ENCODE measurements around the gene DCDC2B.
"Not testable (repeated sequence)": the region's sequence is repeated elsewhere in the genome, so short reads cannot be mapped to it uniquely, and the experiment has no call there.

DCDC2B gene
- total RNA-seq = 0.75 reads per million

GRCh38 chr1:32208891-32209328 lies at the start of gene DCDC2B:
TSS of gene DCDC2B (plus strand) at chr1:32209089. CDS start at chr1:32209094, 5 bp downstream.
- DNase-seq = no peak

GRCh38 chr1:32159189-32159588 lies 49.7 kb upstream of the DCDC2B start:
- no peak for DNase-seq

GRCh38 chr1:32163405-32163804 lies 45.5 kb upstream of the DCDC2B start:
- DNase-seq = no peak

GRCh38 chr1:32165633-32166032 lies 43.3 kb upstream of the DCDC2B start:
- not testable (repeated sequence) for DNase-seq

- no peak for DNase-seq
These were observed 37.9 kb upstream of the DCDC2B start for GRCh38 chr1:32170991-32171390.

- DNase-seq = no peak
These were observed 36.2 kb upstream of the DCDC2B start for GRCh38 chr1:32172621-32173245.

GRCh38 chr1:32178380-32179192 lies 30.3 kb upstream of the DCDC2B start:
- DNase-seq = no peak

GRCh38 chr1:32179193-32179442 lies 29.8 kb upstream of the DCDC2B start:
- no peak for DNase-seq

GRCh38 chr1:32179443-32180185 lies 29.3 kb upstream of the DCDC2B start, which contains the start of gene TXLNA:
TSS of gene TXLNA (plus strand) at chr1:32179675. CDS start at chr1:32180346, 671 bp downstream.
- DNase-seq = peak; percentile 82

GRCh38 chr1:32180186-32181060 lies 28.5 kb upstream of the DCDC2B start:
- DNase-seq = no peak

- no peak for DNase-seq
These were observed 27.8 kb upstream of the DCDC2B start for GRCh38 chr1:32181065-32181464.

GRCh38 chr1:32181563-32181962 lies 27.3 kb upstream of the DCDC2B start:
- DNase-seq = no peak

GRCh38 chr1:32182060-32182459 lies 26.8 kb upstream of the DCDC2B start:
- DNase-seq = no peak

GRCh38 chr1:32184650-32185049 lies 24.2 kb upstream of the DCDC2B start:
- no peak for DNase-seq

- DNase-seq = no peak
These were observed 22.8 kb upstream of the DCDC2B start for GRCh38 chr1:32186077-32186476.

- DNase-seq = no peak
These were observed 22.4 kb upstream of the DCDC2B start for GRCh38 chr1:32186491-32186890.

- no peak for DNase-seq
These were observed 21.0 kb upstream of the DCDC2B start for GRCh38 chr1:32187850-32188249.

- no peak for DNase-seq
These were observed 16.5 kb upstream of the DCDC2B start for GRCh38 chr1:32192220-32192948.

GRCh38 chr1:32194984-32195383 lies 13.9 kb upstream of the DCDC2B start:
- no peak for DNase-seq

- DNase-seq = no peak
These were observed 13.4 kb upstream of the DCDC2B start for GRCh38 chr1:32195531-32195930.

- DNase-seq = no peak
These were observed 12.7 kb upstream of the DCDC2B start for GRCh38 chr1:32195972-32196823.
